ENCODE measurements around the gene STX16. TPM values are rescaled to one million over a fixed set of nuclear protein-coding genes. Genes with fewer than 3 reads are reported as not detected.

STX16 gene
- total and polyA plus RNA-seq, 2 of the 13 experiments (the other 11 are each of a cell fraction or from before 2014, with no cell fraction given): 28.0 to 72.7 TPM

- no peak for FAIRE-seq
- ChIA-PET CTCF (ENCODE audit: low intra/inter-chr PET ratio, low total read pairs) (no interaction called here), POLR2A (no interaction called here)
- WGBS (ENCODE audit: low lambda C conversion rate): 29% methylated on average over 5 of the region's 6 CpGs
- Histone ChIP-seq H3K36me3 (replicated peaks in 1 of 2; ENCODE audit: control insufficient read depth in 1 of 2, insufficient read depth in 2 of 2, low read length in 2 of 2) (no peaks in the 10 kb centered on the region), H3K9ac (ENCODE audit: insufficient read depth, low read depth, low read length) (no peak overlapping the region), H3K79me2 (ENCODE audit: insufficient read depth, low read length) (no peaks in the 10 kb centered on the region), H3K27me3 (ENCODE audit: control insufficient read depth in 1 of 2, insufficient read depth in 2 of 2, low read length in 2 of 2) (peaks cover 1 to 96% of the 10 kb centered on the region in 2 experiments; a peak in 4 of 5 replicates), H2AFZ (ENCODE audit: low read length) (no peak overlapping the region), H3K4me1 (ENCODE audit: insufficient read depth, low read length) (peaks cover 15% of the 10 kb centered on the region), H3K27ac (ENCODE audit: extremely low read length, insufficient read depth, low read length) (no peak overlapping the region), H3K4me2 (ENCODE audit: low read depth, low read length) (no peak overlapping the region), H3K9me3 (ENCODE audit: low read length) (no peaks in the 10 kb centered on the region), H4K20me1 (ENCODE audit: insufficient read depth, low read length) (no peaks in the 10 kb centered on the region), H3K4me3 (replicated peaks in 1 of 3; ENCODE audit: insufficient read depth in 1 of 3, low read depth in 2 of 3, low read length in 3 of 3) (no peak overlapping the region)
- intact Hi-C loops (cut with micrococcal nuclease; ENCODE audit: unreplicated experiment): no loop called here
- DNase-seq (ENCODE audit: low spot score): no peak
- BruUV-seq (replicated peaks): no TSS peak
- TF ChIP-seq CC2D1A (CRISPR knock-in tag; IDR thresholded peaks at IDR 0.05) (no peak), ZSCAN30 (CRISPR knock-in tag; IDR thresholded peaks at IDR 0.05) (no peak), HDAC6 (IDR thresholded peaks at IDR 0.05; ENCODE audit: low read depth, low read length) (no peak), ZNF281 (CRISPR knock-in tag; IDR thresholded peaks at IDR 0.05; ENCODE audit: borderline replicate concordance) (no peak), ZNF629 (CRISPR knock-in tag; conservative IDR thresholded peaks at IDR 0.05) (peak; percentile 78; the same call in 1 of the 2 replicates), HNF1B (CRISPR knock-in tag; IDR thresholded peaks at IDR 0.05) (no peak), HHEX (CRISPR knock-in tag; IDR thresholded peaks at IDR 0.05) (no peak)
- in situ Hi-C loops (cut with HindIII; ENCODE audit: extremely low pct_ligation_motif_present, low pct_unique_long_range_greater_than_20kb): no loop called here
- no peak for ATAC-seq
Measured at GRCh38 chr20:58625585-58625984, 25.5 kb upstream of the STX16 start.
